HG02885 (cell line): Measurements from ENCODE around the gene BBX.

ENCODE experiments used
- ATAC-seq: cut with Tn5 transposase; IDR thresholded peaks from one replicate; pipeline ENCODE4 v1.9.1; 2021; ENCODE audit warnings: mild to moderate bottlenecking; ENCODE audit not compliant: unreplicated experiment, poor library complexity

Gene BBX

DNA sequence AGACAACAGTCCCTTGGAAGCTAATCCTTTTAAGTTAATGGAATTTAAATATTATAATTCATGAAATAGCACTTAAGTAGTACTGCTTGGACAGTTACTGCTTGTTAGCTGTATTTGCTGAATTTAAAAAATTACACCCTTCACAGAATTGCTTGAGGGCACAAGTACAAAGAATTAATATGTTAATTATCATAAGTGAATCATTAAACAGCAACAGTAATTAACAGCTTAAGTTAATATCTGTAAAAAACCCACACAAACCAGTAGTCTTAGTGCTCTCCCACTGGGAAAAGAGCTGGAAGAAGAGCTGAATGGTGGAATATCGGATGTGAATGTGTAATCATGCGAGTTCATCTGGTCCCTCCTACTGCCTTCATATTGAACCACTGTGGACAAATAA lies 336.1 kb downstream of the BBX start:
- no peak for ATAC-seq
